Measurements from ENCODE around the gene THOC7.

Gene THOC7

DNA sequence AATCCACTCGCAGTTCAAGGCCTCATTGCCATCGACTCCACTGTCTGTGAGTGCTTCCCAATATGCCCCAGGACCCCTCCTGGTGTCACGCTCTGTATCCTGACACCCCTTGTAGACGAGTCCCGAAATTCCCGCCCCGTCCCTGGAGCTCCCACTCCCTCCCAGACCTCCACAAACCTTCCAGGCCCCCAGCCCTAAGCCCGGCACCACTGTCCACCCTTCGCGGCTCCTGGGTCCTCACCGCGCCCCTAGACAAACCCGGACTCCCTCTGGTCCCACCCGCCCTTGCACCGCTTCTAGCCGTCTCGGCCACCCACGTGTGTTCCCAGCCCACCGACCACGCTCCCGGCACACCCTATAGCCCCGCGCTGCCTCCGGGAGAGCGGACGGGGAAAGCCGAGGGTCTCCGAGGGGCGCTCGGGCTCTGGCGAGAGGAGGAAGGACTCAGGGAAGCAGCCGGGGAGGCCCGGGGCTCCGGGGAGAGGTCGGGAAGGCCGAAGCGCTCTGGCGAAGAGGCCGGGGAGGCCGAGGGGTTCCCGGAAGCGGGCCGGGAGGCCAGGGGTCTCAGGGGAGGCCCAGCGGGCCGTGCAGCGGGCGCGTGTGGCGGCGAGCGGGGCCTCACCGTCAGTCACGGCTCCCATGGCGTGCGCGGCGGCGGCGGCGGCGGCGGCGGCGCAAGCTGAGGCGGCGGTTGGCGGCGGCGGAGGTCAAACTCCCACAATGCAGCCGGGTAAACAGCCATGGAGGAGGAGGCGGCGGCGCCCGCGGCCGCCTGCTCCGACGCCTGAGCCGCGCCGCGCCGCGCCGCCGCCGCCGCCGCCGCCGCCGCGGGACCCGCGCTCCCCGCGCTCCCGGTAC is at the start of gene THOC7, which contains the start of gene ATXN7:
Gene THOC7 (minus strand): TSS at position 656 of the 858 bp plus-strand sequence. CDS start 15 bp downstream, at position 641.
Gene ATXN7 (plus strand): TSS at position 718 of the 858 bp plus-strand sequence. CDS start 48,732 bp downstream, outside the sequence.
- peak; percentile 23 to 62 for DNase-seq (ENCODE audit: low read depth in 2 of 2)

DNA sequence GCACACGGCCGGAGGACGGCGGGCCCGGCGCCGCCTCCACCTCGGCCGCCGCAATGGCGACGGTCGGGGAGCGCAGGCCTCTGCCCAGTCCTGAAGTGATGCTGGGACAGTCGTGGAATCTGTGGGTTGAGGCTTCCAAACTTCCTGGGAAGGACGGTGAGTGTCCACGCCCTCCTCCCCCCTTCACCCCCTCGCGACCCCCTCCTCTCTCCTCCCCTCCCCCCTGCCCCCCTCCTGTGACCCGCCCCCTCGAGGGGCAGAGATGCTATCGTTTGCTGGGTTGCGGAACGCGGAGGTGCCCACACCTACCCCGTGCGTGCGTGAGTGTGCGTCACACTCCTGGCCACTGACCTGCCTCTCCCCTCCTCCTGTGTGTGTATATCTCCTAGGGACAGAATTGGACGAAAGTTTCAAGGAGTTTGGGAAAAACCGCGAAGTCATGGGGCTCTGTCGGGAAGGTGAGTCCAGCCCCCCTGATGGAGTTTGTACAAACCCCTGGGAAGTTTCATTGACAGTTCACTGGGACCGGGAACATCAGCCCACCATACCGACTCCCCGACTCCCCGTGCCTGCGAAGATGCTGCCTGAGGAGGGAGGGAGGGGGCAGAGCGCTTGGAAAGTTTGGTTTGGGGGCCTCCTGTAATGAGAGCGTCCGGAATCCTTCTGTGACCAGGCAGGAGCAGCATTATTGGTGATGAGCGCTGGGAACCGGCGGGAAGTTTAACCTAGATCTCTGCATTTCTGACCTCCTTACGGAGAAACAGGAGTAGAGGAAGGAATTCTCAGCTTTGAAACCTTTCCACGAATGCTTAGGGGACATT is 49.4 kb upstream of the THOC7 start:
- peak; percentile 31 to 52 for DNase-seq (ENCODE audit: low read depth in 2 of 2)

DNA sequence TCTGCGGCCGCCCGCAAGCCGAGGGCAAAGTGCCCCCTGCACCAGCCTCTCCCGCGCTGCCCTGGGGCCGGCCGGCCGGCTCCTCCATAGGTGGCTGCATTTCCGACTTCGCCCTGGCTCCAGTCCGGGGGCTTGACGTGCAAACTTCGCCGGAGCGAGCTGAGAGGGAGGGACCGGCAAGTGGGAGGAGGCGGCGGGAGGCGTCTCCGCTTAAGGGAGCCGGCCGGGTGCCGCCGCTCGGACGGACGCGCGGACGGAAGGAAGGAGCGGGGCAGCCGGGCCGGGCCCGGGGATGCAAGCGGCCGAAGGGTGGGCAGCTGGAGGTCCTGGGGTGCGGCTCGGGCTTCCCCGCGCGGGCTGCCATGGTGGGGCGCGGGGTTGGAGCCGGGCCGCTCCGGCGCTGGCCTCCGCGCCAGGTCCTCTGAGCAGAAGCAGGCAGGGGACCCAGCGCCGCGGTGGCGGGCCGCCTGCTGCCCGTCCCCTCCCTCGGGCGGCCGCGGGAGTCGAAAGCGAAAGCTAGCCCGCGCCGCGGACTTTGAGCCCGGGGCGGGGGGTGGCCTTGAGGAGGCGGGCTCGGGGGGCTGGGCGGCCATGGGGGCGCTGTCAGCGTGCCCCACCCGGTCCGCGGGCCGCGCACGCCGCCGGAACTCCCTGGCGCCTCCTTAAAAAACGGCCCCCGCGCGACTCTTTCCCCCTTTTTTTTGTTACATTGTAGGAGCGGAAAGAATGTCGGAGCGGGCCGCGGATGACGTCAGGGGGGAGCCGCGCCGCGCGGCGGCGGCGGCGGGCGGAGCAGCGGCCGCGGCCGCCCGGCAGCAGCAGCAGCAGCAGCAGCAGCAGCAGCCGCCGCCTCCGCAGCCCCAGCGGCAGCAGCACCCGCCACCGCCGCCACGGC is 48.5 kb upstream of the THOC7 start, which contains the start of gene SCAANT1:
Gene SCAANT1 (minus strand): TSS at position 511 of the 895 bp plus-strand sequence.
- peak; percentile 79 to 83 for DNase-seq (ENCODE audit: low read depth in 2 of 2)

DNA sequence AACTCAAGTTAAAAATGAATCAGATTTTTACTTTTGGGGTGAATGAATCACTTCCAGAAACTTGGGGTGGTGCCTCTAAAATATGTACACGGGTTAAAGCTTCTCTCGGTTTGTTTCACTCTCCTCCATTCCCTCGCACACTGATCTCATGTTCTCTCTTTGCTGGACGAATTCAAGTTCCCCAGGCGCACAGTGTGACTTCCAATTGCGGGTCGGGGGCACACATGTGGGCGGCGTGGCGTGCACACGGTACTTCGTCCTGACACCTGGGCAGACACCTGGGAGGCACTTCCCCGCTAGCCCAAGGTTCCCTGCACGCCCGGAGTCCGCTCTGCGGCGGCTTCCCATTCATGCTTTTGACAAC is 47.9 kb upstream of the THOC7 start:
- DNase-seq (ENCODE audit: low read depth in 2 of 2) = no peak

DNA sequence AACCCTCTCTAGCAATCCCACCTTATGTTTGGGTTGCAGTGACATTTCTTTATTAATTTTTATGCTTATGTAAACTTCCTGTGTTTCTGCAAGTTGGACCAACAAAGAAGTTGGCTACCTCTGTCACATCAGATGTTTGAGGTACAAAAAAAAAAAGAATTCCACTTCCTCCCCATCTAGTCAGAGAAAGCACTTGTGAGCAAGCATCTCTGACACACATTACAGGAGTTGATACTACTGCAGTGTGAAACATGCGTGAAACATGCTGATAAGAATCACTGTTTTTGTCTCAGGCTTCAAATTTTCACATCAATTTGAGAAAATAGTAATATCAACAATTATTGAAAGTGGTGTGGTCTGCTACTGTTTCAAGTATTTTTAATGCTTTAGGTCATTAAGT is 47.3 kb upstream of the THOC7 start:
- DNase-seq (ENCODE audit: low read depth in 2 of 2) = no peak

DNA sequence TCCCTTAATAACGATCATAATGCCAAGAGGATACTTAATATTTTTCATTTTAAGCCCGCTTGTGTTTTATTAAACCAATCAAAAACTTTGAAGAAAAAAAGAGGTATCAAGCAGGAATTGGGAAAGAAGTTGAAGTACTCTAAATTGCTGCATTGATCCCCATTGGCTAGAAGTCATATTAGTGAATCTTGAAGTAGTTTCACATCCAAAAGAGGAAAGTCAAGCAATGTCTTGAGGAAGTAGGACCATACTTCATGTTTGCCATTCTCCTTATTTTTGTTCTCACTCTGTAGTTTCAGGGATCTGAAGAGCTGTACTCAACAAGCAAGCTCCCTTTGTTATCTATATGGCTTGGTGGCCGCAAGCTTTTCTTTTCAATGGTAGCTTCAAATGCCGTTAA is 46.4 kb upstream of the THOC7 start:
- no peak for DNase-seq (ENCODE audit: low read depth in 2 of 2)

DNA sequence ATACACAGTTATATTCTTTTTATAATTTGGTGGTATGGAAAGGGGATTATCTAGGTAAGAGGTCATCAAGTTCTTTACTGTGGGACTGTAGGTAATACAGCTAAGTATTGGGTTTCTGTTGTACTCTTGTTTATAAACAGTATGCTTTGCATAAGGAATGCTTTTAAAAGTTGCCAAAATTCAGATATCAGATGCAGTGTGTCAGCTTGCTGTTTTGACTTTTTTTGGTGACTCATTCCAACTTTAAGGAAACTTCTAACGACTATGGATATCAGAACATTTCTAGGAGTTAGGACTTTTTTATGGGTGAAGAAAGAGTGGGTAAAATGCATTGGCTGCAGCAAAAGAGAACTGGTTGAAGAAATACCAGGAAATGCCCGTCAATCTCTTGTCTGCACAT is 45.8 kb upstream of the THOC7 start:
- DNase-seq (ENCODE audit: low read depth in 2 of 2) = no peak

DNA sequence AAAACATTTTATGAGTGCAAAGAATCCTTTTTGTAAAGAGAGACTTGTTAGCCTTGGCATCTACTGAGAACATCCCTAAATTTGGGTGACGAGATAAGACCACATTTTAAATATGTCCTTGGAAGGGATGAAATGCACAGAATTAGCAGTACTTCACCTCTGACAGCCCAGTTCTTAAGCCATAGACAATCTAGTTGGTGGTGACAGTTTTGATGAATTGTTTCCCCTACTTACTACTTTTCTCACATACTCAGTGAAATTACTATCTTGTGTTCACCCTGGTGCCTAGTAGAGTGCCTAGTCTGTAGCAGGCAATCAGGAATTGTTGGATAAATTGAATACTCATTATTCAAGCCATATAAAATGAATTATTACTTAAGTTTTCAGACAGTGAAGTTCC is 45.2 kb upstream of the THOC7 start:
- no peak for DNase-seq (ENCODE audit: low read depth in 2 of 2)

DNA sequence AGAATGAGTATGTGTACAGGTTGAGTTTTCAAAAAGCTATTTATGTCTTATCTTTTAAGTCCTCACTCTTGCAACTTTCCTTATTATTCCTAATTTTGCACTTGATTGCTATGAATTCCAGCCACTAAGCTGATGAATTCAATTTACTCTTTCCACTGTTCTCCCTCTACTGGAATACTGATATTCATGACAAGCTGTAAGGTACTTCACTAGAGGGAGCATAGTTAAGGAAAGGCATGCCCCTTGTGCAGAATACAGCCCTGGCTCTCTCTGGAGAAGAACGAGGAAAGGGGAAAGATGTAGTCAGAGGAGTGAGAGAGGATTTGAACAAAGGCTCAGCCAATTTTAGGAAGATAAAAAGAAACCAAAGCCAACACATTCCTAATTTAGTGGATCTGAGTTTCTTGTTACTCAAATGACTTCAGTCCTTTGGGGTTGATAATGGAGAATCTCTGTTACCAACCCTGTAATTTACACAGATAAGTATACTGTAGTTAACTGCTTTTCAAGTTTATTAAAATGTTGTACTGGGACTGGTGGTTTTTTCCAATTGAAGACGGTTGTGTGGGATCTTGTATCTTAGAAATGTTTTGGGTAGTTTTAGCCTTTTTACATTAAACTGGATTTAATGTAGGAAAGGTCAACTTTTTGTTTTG is 44.6 kb upstream of the THOC7 start:
- DNase-seq (ENCODE audit: low read depth in 2 of 2) = no peak

DNA sequence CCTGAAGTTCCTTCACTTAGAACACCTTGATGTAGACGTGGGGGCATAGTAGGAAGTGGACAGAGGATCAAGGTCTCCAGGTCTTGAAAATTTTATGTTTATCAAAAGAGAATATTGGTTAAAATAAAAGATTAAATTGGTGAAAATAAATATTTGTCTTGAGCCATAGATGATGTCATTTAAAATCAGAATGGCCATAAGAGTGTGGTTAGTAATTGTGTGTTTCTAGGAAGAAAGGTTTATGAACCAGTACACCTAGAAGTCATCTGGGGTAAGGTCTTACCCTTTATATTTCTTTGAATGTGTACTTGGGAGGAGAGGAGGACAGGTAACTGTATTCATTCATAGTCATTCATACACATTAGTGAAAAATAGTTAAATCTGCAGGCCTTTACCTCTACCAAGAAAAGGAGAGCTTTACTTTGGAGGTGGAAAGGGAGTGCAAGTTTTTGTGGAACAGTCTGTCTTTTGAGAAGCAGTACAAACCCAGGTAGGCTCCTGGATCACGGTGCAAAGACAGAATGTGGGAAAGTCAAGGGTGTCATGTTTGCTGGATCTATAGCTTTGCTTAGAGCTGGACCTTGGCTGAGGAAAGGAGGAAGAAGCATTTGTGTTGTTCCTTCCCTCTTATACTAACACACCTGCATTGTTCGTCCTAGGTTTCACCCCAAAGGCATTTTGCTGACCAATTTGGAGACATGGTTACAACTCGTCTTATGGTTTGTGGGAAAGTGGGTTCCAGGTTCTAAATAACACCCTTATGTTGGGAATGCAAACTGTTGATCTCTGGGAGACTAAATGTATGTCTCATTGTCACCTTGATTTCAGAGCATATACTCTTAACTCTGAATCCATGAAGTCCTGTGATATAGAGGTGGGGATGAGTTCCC is 42.4 kb upstream of the THOC7 start:
- no peak for DNase-seq (ENCODE audit: low read depth in 2 of 2)

DNA sequence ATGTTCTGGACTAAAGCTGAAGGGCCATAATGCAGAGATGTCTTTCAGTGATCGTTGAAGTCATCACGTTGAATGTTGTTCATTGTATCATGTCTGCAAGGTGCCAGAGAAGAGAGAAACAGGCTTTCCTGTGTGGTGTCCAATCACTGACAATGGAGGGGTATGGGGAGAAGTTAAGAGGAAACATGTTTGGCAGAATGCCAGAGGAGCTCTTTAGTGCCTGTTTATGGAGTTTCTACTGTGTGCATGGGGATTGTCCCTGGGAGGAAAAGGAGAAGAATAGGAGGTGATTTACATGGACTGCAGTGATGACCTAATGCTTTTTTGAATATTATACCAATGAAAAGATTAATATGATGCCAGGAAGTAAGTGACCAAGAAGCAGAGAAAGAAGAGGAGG is 36.9 kb upstream of the THOC7 start:
- DNase-seq (ENCODE audit: low read depth in 2 of 2) = no peak

DNA sequence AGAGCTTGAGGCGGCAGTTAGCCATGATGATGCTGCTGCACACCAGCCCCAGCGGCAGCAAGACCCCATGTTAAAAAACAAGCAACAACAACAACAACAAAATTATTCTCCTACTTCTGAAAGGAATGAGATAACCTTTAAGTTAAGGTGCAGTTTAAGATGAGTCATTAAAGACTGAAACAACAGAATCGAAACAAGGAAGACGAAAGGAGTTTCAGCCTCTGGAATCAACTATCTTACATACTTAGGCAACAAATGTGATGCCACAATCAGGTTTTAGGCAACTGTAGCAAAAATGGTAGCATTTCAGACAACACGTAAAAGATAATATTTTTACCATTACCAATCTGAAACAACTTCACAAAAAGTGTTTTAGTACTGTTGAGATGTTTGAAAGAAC is 36.4 kb upstream of the THOC7 start:
- DNase-seq (ENCODE audit: low read depth in 2 of 2) = no peak

DNA sequence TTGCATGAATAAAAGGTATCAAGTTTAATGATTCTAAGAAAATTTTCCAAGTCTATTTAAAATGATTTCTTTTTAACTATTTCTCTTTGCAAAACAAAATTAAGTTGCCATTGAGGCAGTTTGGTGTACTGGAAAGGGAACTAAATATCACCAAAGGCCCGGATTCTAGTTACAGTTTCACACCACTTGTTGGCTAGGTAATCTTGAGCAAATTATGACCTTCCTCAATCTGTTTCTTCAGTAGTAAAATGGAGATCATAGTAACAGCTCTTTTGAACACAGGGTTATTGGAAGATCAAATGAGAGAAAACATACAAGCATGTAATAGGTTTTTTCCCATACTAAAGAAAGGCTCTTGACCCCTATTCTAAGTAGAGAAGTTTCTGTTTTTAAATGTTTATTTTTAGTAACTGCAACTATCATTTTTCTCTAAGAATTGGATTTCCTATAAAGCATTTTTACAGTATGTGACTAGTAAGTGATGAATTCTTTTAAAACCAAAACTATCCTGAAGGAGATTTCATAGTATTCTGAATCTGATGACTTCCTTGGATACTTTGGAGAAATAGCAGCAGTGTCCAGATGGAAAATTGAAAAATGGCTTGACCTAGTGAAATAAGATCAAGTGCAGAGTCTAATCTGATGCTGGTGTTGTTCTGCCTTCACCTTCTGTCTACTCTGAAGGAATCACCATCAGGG is 32.9 kb upstream of the THOC7 start:
- no peak for DNase-seq (ENCODE audit: low read depth in 2 of 2)

DNA sequence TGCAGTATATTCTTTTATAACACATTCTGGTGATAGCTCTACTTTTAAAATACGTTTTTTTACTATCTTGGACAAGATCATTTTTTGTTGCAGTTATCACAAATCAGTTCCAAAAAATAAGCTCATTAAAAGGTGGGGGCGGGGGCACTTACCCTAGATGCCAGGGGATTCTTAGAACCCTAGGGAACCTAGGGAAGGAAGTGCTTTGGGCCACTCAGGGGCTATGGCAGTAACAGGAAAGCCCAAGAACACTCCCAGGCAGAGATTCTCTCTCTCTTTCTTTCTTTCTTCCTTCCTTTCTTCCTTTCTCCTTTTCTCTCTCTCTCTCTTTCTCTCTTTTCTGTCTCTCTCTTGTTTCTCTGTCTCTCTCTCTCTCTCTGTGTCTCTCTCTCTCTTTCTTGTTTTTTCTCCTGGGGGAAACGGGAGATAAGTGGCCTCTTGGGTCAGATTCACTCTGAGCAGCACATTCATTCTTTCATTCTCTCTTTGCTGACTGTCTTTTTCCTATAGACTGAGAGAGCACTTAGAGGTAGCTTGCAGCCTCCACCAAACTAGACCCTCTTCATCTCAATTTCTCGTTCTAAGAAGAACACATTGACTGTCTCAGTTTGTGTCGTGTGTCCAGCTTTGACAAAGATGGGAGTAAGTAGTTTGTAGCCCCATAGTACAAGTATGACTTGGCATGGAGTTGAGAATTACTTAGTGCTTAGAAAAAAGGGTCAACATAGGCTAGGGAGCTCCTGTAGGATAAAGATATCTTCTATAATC is 32.0 kb upstream of the THOC7 start:
- DNase-seq (ENCODE audit: low read depth in 2 of 2) = no peak

DNA sequence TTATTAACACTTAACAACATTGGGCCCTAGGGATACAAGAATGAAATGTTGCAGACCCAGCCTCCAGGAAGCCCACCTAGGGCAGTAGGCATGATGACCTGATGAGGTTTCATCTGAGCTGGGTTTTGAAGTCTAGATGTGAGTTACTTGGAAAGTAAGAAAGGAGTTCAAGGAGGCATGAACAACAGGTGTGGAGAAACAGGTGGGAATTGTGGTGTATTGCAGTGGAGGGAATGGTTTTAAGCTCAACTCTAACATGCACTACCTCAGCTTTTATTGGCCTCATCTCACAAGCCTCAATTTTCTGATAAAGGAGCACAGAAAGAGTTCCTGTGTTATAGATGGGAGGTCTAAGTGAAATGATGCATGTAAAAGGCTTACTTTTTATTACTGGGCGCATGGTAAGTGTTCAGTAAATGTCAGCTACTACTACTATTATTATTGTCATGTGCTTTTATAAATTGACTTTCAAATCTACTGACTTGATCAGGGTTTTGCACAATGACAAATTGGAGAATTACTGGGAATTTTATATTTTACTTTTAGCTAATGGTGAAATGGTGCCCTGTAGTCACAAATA is 29.3 kb upstream of the THOC7 start:
- no peak for DNase-seq (ENCODE audit: low read depth in 2 of 2)

DNA sequence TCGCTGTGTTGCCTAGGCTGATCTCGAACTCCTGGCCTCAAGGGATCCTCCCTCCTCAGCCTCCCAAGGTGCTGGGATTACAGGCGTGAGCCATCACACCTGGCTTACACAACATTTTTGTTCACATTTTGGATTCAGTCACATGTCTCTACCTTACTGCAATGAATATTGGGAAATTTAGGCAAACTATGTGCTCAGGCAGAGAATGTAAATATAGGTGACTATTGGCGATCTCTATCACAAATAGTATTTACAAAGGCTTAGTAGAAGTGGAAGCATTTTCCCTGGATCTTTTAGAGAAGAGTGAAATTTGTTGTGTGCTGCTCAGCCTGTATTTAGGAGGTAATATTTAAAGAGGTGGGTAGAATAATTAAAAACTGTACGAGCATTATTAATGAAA is 27.9 kb upstream of the THOC7 start:
- no peak for DNase-seq (ENCODE audit: low read depth in 2 of 2)

DNA sequence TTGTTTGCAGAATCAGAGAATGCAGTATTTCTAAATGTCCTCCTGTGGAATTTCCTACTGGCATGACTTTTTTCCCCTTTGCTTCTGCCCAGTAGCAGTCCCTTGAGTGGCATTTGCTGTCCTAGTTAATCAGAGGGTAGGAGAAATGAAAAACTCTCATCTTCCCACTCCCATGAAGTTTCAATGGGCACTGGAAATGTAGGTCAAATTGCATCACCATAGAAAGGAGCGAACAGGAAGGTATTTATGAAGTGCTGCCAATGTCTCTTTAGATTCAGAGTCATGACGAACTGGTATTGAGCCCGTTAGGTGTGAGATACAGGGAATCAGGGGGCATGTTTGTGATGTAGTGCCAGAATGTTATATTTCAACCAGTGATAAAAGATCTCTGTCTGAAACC is 23.3 kb upstream of the THOC7 start:
- DNase-seq (ENCODE audit: low read depth in 2 of 2) = no peak

DNA sequence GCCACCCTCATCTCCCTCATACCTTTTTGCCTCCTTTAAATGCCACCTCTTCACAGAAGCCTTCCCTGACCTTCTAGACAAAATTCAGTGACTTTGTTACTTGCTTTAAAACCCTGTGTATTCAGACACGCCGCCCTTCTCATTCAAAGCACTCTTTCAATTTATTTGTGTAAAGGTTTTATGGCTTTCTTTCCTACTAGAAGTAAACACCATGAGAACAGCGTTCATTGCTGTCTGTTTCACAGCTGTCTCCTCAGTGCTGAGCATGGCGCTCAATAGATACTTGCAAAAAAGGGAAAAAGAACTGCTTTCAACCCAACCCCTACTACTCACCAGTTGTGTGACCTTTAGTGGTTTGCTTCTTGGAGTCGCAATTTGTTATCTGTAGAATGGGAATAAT is 17.0 kb upstream of the THOC7 start:
- no peak for DNase-seq (ENCODE audit: low read depth in 2 of 2)
